ENCODE data around the gene DMXL2.
"Not testable (repeated sequence)": the region's sequence is repeated elsewhere in the genome, so short reads cannot be mapped to it uniquely, and the experiment has no call there.

DMXL2 gene

GRCh38 chr15:51492528-51492927 lies 130.0 kb downstream of the DMXL2 start:
- no peak for DNase-seq (ENCODE audit: low read depth)

- no peak for DNase-seq (ENCODE audit: low read depth)
Measured at GRCh38 chr15:51491941-51492340, 130.6 kb downstream of the DMXL2 start.

GRCh38 chr15:51484781-51485180 lies 137.8 kb downstream of the DMXL2 start:
- DNase-seq (ENCODE audit: low read depth), result no peak

GRCh38 chr15:51483985-51484384 lies 138.6 kb downstream of the DMXL2 start:
- no peak for DNase-seq (ENCODE audit: low read depth)

- no peak for DNase-seq (ENCODE audit: low read depth)
Measured at GRCh38 chr15:51483520-51483919, 139.1 kb downstream of the DMXL2 start.

GRCh38 chr15:51475736-51476135 lies 146.8 kb downstream of the DMXL2 start:
- DNase-seq (ENCODE audit: low read depth), result no peak

- DNase-seq (ENCODE audit: low read depth), result no peak
Measured at GRCh38 chr15:51470512-51470911, 152.1 kb downstream of the DMXL2 start.

- no peak for DNase-seq (ENCODE audit: low read depth)
Measured at GRCh38 chr15:51460796-51461195, 161.8 kb downstream of the DMXL2 start.

- DNase-seq (ENCODE audit: low read depth), result no peak
Measured at GRCh38 chr15:51450001-51450400, 172.6 kb downstream of the DMXL2 start.

- no peak for DNase-seq (ENCODE audit: low read depth)
Measured at GRCh38 chr15:51448622-51449399, 173.8 kb downstream of the DMXL2 start.

GRCh38 chr15:51447855-51448621 lies 174.5 kb downstream of the DMXL2 start:
- DNase-seq (ENCODE audit: low read depth), result no peak

GRCh38 chr15:51446029-51446744 lies 176.4 kb downstream of the DMXL2 start:
- not testable (repeated sequence) for DNase-seq (ENCODE audit: low read depth)

- DNase-seq (ENCODE audit: low read depth), result no peak
Measured at GRCh38 chr15:51444807-51445206, 177.8 kb downstream of the DMXL2 start.

GRCh38 chr15:51444112-51444511 lies 178.5 kb downstream of the DMXL2 start:
- no peak for DNase-seq (ENCODE audit: low read depth)

GRCh38 chr15:51443282-51443914 lies 179.2 kb downstream of the DMXL2 start:
- DNase-seq (ENCODE audit: low read depth), result no peak

GRCh38 chr15:51438526-51438925 lies 184.0 kb downstream of the DMXL2 start:
- no peak for DNase-seq (ENCODE audit: low read depth)

GRCh38 chr15:51425517-51426040 lies 197.0 kb downstream of the DMXL2 start:
- DNase-seq (ENCODE audit: low read depth), result no peak

GRCh38 chr15:51424780-51425179 lies 197.8 kb downstream of the DMXL2 start:
- DNase-seq (ENCODE audit: low read depth), result no peak

- DNase-seq (ENCODE audit: low read depth), result not testable (repeated sequence)
Measured at GRCh38 chr15:51423040-51423439, 199.5 kb downstream of the DMXL2 start.

GRCh38 chr15:51416129-51416528 lies 206.4 kb downstream of the DMXL2 start:
- DNase-seq (ENCODE audit: low read depth), result no peak

GRCh38 chr15:51414256-51414860 lies 208.2 kb downstream of the DMXL2 start:
- no peak for DNase-seq (ENCODE audit: low read depth)
